CD4-positive, alpha-beta T cell treated with Interleukin-4 for 1 hour (primary cell): ENCODE measurements around the gene UBA6.
"Not testable (repeated sequence)": the region's sequence is repeated elsewhere in the genome, so short reads cannot be mapped to it uniquely, and the experiment has no call there.

ENCODE experiments used
- DNase-seq, 2 donors: peaks; one replicate each; pipeline ENCODE4 v3.0.0-alpha.2; 2020 to 2022

Gene UBA6

DNA sequence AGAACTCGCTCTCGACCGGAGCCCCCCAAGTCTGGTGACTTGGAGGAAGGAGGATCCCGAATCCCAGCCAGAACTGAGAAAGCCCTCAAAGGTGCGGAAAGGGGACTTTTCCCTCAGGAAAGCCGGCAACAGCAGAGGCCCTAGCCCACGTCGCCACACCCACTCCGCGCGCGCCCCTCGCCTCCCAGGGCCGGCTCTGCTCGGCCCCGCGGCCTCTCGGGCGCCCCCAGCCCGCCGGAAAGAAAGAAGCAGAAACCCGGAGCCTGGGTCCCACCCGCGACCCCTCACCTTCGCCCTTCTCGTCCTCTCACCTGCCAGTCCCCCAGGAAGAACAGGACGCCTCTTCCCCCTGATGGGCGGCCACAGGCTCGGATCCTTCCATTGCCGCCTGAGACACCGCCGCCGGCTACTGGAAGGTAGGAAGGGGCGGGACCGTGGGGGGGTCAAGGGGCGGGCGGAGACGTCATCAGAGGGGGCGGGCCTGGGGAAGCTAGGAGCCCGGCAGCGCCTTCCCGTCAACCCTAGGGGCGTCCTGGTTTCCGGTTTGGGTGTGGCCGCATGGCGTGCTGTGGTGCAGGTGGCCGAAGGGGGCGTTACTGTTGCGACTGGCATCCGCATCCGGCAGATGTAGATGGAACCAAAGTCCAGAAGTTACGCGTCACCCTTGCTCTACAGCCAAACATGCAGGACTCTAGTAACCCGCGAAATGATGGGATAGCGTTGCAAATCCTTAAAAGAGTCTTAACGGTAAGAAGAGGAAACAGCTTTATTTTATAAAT is at the start of gene UBA6:
UBA6 (minus strand) TSS at position 418 of the 779 bp plus-strand sequence; CDS start at position 382, 36 bp downstream.
- peak; percentile 94 for DNase-seq

DNA sequence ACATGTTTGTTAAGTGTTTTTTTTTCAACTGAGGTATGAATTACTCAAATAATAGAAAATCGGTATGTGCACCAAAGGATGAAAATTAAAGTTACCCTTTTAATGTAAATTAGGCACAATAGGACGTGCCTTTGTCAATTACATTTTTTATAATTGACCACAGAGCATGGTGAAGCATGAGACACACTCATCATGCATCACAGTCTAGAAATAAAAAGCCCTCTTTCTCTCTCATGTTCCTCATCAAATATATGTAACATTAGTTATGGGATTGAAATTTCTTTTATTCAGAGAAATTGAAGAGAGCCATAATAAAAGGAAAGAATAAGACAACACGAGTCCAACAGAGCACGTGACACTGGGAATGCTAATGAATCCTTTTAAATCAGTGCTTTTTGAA is 49.7 kb upstream of the UBA6 start:
- no peak for DNase-seq

DNA sequence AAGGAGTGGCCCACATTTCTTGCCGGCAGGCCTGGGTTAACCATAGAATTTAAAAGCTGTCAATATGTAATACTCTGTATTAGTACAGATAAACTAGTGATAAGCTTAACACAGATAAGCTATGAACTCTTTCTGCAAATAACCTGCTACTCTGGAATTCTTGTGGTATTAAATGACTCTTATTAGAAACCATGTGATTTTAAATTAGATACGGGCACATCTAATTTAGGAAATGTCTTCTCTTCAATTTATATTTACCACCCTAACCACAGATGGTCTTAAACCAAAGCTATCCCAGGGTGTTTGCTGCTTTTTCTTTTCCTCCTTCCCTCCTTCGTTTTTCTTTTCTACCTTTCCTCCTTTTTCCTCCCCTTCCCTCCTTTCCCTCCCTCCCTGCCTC is 48.3 kb upstream of the UBA6 start:
- no peak for DNase-seq

DNA sequence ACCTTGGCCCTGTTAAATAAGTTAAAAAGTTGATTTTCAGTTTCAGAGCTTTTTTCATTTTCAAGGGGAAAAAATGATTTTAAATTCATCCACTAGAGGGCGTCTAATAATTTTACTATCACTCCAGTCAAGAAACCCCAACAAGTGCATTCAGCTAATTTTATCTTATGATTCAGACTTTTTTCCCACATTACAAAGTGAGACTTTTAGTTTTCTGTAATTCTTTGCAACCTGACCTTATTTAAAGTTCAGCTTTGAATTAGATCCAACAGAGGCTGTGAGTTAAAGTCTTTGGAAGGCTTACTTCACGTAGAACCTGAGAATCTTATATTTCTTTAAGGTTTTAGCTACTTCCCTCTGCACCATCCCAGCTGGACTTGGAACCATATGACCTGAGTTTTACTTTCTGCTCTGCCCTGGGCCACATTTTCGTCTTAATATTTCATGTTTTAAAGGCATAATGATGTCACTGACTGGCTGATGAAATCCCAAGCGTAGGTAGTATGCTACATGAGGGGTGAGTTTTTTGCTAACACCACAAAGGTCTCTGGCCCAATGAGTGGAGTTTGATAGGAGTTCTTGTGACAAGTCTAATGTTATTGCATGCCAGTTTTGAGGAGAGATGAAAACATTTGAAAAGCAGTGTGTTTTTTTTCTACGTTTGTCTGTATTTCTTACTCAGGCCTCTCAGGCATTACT is 46.0 kb upstream of the UBA6 start:
- DNase-seq = peak in 1 of 2 donors; percentile 53

DNA sequence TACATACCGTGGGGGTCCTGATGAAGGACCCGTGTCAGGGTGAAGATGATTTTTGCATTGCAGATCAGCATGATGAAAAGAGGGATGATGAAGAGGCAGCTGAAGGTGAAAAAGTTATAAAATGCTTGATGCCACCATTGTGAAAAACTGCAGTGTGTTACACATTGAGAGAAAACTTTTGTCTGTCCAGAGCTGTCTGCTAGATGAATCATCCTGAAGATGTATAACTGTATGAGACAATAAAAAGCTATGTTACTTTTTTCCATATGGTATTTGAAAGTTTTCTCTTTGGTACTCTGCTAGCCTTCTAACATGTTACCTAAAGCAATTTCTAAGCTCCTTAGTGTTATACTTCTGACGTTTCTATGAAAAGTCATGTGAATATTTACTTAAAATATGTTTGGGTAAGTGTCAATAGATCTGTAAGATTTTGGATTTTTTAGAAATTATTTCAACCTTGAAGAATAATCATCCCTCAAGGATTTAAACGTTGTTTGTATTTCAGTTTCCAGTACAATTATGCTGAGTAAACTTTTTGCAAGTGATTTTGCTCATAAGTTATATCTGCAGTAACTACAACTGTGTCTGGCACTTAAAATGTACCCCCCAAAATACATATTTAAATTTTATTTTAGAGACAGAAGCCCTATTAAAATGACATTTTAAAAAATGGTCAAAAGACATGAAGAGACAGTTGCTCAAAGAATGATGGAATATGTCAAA is 43.8 kb upstream of the UBA6 start:
- DNase-seq = no peak

DNA sequence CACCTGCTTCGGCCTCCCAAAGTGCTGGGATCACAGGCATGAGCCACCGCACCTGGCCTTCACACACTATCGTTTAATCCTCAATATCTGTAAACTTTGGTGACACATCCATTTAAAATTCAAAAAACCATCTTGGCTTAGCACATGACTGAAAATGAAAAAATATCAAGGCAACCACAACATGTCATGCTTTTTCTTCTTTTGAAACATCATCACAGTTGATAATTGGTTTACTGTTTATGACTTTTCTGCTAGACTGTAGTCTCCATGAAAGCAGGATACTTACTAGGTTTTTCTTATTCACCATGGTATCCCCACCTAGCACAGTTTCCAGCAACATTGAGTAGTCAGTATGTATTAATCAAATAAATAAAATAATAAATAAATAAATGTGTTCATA is 42.2 kb upstream of the UBA6 start:
- no peak for DNase-seq

DNA sequence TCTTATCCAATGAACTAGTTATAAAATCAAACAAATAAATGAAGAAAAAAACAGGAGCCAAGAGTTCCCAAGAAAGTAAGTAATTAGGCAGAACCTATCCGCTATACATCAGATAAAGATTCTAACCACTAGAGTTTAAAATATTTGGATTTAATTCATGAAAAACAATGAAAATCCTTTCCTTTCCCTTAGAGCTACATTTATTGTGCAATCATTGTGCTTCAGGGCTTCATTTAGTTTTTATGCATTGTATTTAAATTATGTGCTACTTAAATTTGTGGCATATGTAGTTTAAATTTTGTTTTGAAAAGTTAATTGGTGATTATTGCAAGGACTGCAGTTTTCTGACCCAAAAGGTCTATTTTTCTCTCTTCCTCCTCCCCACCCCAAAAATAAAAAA is 35.3 kb upstream of the UBA6 start:
- DNase-seq = no peak

DNA sequence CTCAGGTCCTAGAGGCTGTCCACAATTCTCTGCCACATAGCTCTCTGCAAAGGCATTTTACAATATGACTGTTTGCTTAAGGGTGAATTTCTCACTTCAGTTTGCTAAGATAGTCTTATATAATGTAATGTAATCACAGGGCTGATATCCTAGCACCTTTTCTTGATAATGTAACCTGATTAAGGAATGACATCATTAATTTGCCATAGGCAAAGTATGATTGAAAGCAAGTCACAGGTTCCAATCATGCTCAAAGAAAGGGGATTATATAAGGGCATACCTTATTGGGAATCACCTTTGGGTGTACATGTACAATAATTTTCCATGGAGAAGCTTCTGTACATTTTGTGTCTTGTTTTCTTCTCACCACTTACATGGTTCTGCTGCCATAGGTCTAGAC is 34.4 kb upstream of the UBA6 start:
- DNase-seq = no peak

DNA sequence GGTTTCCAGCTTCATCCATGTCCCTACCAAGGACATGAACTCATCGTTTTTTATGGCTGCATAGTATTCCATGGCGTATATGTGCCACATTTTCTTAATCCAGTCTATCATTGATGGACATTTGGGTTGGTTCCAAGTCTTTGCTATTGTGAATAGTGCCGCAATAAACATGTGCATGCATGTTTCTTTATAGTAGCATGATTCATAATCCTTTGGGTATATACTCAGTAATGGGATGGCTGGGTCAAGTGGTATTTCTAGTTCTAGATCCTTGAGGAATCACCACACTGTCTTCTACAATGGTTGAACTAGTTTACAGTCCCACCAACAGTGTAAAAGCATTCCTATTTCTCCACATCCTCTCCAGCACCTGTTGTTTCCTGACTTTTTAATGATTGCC is 29.6 kb upstream of the UBA6 start:
- DNase-seq = not testable (repeated sequence)

DNA sequence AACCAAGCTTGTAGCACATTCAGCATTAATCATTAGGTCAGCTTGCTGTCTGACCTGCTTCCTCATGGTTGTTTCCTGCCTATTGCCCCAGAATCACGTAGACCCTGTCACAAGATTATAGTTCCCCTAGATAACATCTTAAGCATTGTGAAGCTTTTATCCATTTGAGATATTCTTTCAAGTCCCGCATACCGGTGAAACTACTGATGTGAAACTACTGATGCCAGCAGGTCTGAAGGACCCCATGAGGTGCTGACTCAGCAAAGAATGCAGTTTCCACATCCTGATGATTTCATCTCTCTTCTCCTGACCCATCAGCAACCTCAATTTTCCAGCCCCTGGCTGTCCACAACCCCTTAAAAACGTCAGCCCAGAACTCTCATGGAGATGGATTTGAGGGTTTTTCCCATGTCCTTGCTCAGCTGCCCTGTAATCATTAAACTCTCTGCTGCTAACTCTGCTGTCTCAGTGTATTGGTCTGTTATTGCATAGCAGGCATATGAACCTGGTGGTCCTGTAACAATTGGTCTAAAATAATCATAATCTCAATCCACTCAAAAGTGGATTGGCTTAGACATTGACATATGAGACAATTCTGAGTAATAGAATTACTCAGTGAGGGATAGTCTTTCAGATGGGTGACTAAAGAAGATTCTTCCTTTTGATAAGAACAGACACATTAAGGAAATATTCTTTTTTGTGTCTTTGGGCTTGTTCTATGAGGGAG is 26.3 kb upstream of the UBA6 start:
- DNase-seq = no peak

DNA sequence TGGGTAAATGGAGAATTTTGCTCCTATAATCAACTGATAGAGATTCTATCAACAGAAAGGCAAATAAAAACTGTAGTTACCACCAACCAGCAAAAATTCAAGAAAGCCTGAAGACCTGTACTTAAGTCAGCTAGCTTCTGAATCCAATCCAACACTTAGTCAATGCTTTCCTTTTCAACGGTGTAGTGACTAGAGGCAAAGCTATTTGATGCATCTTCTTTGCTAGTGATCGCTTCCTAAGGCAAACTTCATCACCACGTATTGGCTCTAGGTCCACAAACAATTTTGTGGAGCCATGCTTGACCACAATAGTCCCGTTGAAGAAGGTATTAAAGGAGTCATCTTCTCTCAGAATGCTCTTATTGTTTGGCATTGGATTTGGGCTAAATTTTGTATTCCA is 25.0 kb upstream of the UBA6 start:
- no peak for DNase-seq

DNA sequence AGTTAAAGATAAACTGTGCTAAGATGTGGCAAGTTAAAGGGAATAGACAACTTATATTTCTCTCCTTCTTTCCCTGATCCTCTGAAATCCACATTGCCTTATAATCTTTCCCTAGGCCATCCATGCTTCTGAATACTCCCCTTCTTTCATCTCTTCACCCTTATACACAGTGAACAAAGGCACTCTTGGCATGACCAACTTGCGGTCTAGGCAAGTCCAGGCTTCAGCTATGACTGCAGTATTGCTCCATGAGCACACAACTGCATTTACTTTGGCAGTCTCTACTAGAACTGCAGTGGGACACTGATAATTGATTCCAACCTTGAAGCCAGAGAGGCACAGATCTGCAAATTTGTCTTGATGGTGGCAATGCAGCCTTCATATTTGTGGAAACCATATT is 24.2 kb upstream of the UBA6 start:
- DNase-seq = no peak

DNA sequence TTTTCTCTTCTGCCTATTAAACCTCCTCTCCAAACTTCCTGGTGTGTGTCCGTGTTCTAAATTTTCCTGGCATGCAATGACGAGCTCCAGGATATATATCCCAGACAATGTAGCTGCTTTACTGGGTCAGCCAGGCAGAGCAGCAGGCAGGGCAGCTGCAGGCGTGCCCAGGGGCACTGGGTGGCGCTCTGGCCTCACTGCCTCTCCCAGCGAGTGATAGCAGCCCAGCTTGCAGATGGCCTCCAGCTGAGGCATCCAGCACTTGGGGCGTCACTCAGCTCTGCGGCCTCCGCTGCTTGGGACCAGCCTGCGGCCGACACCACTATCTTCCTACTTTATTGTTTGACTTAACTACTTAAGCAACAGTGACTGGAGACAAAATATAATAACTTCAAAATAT is 23.0 kb upstream of the UBA6 start:
- no peak for DNase-seq

DNA sequence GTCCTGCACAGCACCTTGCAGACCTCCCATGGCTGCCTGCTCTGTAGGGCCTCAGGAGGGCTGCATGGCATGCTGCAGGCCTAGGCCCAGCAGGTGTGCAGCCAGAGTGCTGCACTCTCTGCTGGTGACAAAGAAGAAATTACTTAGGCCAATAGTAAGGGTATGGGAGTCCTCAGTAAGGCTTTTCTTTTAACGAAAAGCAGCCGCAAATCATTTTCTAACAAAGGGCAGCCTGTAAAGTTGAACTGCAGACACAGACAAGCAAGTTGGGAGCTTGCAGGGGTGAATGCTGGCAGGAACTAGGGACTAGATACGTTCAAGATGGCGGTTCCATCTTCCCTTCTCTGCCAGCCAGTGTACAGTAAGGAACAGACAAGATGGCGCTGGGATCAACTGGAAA is 22.4 kb upstream of the UBA6 start:
- DNase-seq = no peak

DNA sequence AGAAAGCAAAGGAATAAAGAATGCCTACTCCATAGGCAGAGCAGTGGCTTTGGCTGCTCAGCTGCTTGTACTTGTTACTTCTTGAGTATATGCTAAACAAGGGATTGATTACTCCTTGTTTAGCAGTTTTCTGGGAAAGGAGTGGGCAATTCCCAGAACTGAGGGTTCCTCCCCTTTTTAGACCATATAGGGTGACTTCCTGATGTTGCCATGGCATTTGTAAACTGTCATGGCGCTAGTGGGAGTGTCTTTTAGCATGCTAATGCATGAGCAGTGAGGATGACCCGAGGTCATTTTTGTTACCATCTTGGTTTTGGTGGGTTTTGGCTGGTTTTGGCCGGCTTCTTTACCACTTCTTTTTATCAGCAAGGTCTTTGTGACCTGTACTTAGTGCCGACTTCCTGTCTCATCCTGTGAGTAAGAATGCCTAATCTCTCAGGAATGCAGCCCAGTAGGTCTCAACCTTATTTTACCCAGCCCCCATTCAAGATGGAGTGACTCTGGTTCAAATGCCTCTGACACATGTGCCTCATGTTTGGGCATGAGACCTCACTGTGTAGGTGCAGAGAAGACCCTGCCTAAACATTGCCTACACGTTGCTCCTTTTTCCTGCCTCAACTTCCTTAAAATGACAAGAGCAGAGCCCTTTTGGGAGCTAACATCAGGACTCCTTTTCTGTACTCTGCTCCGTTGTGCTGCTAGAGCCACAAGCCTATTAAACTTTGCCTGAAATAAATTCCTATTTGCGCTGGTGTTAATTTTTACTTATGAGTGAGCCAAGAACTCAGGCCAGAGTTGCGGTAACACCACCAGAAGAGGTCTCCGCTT is 21.0 kb upstream of the UBA6 start:
- no peak for DNase-seq

DNA sequence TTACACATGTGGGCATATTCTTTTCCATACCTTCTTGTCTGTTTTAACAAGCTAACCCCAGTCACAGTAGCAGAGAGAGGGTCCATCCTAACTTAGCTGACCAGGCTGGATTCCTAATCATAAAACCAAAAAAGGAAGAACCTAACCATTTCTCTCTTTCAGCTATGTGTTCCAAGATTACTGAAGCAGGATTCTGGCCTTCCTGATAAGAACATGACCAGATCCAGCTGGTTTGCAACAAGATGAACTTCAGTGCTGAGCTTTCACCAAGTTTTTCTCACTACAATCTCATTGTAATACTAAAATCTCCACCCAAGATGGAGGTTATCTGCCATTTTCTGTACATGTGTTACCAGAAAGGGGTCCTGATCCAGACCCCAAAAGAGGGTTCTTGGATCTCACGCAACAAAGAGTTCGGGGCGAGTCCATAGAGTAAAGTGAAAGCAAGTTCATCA is 20.4 kb upstream of the UBA6 start:
- no peak for DNase-seq

DNA sequence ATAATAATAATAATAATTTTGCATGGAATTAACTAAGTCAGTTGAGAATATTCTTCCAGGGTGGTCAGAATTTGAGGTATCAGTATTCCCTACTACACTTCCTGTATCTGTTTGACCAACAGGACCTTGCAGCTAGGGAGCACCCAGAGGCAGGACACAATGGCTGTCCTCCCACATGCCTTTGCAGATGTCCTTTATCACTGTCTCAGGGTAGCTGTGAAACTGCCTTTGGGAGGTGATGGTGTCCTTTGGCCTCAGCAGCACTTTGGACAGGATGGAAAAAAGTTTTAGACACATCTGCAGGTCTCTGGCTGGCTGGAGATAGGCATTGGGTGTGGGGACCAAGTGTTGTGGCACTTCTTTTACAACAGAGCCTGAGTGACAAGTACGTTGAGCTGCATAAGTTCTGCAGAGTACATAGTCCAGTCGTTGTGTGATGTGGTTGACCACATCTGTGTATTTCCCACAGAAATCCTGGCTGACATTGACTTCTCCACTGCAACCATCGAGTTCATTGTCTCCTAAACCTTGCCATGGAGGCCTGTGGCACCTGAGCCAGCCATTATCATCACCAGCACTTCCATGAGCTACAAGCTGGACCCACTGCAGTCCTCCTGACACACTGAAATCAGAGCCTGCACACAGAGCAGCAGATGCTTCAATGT is 19.1 kb upstream of the UBA6 start:
- no peak for DNase-seq

DNA sequence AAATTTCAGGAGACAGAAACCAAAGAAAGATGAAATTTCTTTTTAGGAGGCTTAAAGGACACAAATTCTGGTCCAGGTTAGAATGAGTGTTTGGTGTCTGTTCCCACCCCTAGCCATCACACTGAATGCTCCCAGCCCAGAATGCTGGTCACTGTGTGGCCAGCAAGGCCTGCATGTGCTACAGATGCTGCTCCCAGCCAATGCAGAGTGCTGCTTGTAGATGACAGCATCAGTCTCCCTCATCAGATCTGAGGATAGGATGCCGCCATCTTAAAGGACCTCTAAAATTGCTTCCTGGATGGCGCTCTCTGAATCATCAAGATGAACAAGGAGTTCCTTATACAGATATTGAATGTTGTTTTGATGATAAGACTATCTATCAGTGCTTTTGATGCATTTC is 17.9 kb upstream of the UBA6 start:
- DNase-seq = no peak

DNA sequence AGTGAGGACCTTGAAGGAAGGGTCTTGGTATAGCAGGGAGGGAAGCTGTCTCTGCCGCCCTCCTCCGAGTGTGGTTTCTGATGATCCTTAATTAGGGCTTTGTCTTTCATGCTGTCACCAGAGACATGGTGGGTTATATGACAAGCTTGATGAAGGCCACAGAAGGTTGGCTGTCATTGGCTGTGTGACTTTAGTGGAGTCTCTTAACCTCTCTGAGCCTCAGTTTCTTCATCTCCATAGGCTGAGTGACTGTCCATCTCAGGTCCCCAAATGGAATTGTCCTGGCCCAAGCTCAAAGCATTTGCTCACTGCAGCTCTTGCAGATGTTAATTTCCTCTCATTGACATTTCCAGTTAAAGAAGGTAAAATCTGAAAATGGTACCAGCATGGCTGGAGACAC is 16.6 kb upstream of the UBA6 start:
- DNase-seq = no peak

DNA sequence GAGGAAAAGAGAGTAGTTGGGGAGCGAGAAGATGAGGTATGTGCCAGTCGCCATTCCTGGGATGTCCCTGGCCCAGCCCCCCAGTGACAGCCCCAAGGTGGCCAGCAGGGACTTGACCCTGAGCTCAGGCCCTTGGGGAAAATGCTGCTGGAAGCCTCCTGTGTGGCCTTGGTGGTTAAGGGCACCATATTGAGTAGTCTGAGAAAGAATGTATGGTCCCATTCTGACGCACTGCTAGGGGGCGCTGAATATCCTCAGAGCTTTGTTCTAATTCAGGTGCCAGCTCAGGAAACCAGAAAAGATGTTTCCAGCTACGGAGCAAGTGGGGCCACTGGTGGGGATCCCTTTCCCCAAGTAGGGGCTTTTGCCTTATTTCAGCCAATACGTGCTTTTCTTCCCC is 14.0 kb upstream of the UBA6 start:
- no peak for DNase-seq

DNA sequence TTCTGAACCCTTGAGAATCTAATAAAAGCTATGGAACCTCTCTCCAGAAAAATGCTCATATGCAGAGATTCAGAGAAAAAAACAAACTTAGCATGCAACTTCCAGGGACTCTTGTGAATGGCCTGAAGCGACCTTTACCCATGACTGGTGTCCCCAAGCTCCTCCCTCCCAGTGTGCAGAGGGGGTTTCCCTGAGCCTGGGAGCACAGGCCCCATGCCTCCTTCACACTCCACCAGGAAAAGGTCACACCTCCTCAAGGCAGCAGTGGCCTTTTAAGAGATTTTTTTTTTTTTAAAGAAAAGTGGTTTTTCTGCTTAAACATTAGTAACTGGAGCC is 13.3 kb upstream of the UBA6 start:
- DNase-seq = no peak
